PC-9 (cell line): ENCODE data around the gene ATG2B. TPM values are rescaled to one million over a fixed set of nuclear protein-coding genes. Genes with fewer than 3 reads are reported as not detected.

Experiments used
- BruUV-seq: library from RNA; stranded (reverse); fragments of 400-500 nt; replicated peaks from 2 replicates; lab custom pipeline; 2021; lab: Mats Ljungman, UMichigan
- CTCF ChIA-PET: fragments of 300-600 bp; sonication (Branson Sonifier 250); formaldehyde crosslinking; loops from one replicate; lab custom pipeline; 2022; ENCODE audit warnings: antibody characterized with exemption; lab: Charles Lee
- POLR2A ChIA-PET: fragments of 300-600 bp; sonication (Branson Sonifier 250); formaldehyde crosslinking; loops from one replicate; lab custom pipeline; 2022; ENCODE audit warnings: antibody characterized with exemption; ENCODE audit not compliant: unreplicated experiment; lab: Charles Lee
- DNase-seq, 2 experiments: peaks; one replicate each; pipeline versions ENCODE4 v3.0.0 to v3.0.0-alpha.2; 2015 to 2022; ENCODE audit warnings: mixed read lengths in 1 of 2
- H2AFZ ChIP-seq: fragments of 200-600 bp; sonication (generic); 2 replicates; pipeline ENCODE4 v1.8.1; 2017; ENCODE audit warnings: antibody characterized with exemption
- H3F3A ChIP-seq: fragments of 200-600 bp; sonication (generic); 2 replicates; pipeline ENCODE4 v1.8.1; 2017; ENCODE audit warnings: antibody characterized with exemption, mild to moderate bottlenecking, low read depth; ENCODE audit not compliant: insufficient read depth
- H3K27ac ChIP-seq: fragments of 200-600 bp; sonication (generic); 2 replicates; pipeline ENCODE4 v1.6.1; 2016; ENCODE audit warnings: mixed run types
- H3K27me3 ChIP-seq: fragments of 200-600 bp; sonication (generic); 2 replicates; pipeline ENCODE4 v1.6.1; 2016; ENCODE audit warnings: low read depth, mixed run types; ENCODE audit not compliant: insufficient read depth
- H3K36me3 ChIP-seq: fragments of 200-600 bp; sonication (generic); 2 replicates; pipeline ENCODE4 v1.6.1; 2016; ENCODE audit warnings: low read depth, mixed run types
- H3K4me1 ChIP-seq: fragments of 200-600 bp; sonication (generic); replicated peaks from 2 replicates; pipeline ENCODE4 v1.6.1; 2016; ENCODE audit warnings: mixed run types; ENCODE audit not compliant: insufficient read depth
- H3K4me2 ChIP-seq: fragments of 200-600 bp; sonication (generic); 2 replicates; pipeline ENCODE4 v1.6.1; 2017; ENCODE audit warnings: mixed run types
- H3K4me3 ChIP-seq: fragments of 200-600 bp; sonication (generic); 2 replicates; pipeline ENCODE4 v1.6.1; 2016; ENCODE audit warnings: mixed run types
- H3K79me2 ChIP-seq: fragments of 200-600 bp; sonication (generic); 2 replicates; pipeline ENCODE4 v1.6.1; 2017; ENCODE audit warnings: low read depth, mixed run types
- H3K9me2 ChIP-seq: fragments of 200-600 bp; sonication (generic); 2 replicates; pipeline ENCODE4 v1.8.1; 2017; ENCODE audit warnings: mild to moderate bottlenecking; ENCODE audit not compliant: insufficient read depth
- H3K9me3 ChIP-seq: fragments of 200-600 bp; sonication (generic); 2 replicates; pipeline ENCODE4 v1.8.1; 2016; ENCODE audit warnings: low read depth; ENCODE audit not compliant: insufficient read depth
- H4K20me1 ChIP-seq: fragments of 200-600 bp; sonication (generic); 2 replicates; pipeline ENCODE4 v1.8.1; 2017; ENCODE audit not compliant: insufficient read depth
- EZH2 ChIP-seq: fragments of 200-600 bp; sonication (generic); IDR thresholded peaks from 2 replicates; pipeline ENCODE4 v1.8.0; 2017; ENCODE audit warnings: antibody characterized with exemption, low read depth
- intact Hi-C: fragments of 100-400 bp; cut with micrococcal nuclease; formaldehyde crosslinking; loops from one replicate; pipeline ENCODE4 v1.10.0; 2022; ENCODE audit not compliant: unreplicated experiment
- total RNA-seq: library from RNA; stranded (reverse); gene quantifications from 2 replicates; pipeline ENCODE4 v1.2.3, GENCODE V29; 2021
- TF ChIP-seq, protein P1 (sequence below): fragments of 200-600 bp; sonication (generic); conservative IDR thresholded peaks from 2 replicates; pipeline ENCODE4 v1.6.1; 2017; ENCODE audit warnings: mixed run types, antibody characterized with exemption, mild to moderate bottlenecking, moderate library complexity

ATG2B gene
- total RNA-seq, 1 experiment from 2014 or later: 6.6 TPM

DNA sequence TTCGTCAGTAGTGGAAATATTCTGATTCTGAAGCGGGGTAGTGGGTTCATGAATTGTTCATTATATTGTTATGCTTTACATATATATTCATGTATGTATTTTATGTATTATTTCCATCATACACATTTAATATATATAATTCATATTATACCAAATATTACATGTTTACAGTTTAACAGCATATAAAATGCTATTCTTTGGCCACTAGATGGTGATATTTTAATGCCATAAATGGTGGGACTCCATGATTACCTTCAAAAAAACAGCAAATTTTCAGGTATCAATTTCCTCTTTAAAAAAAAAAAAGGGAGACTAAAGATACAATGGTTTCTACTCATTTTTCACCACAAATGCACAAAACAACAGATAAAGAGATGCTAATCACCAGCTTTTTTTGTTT, 66.1 kb downstream of the ATG2B start:
- no TSS peak for BruUV-seq
- Histone ChIP-seq H4K20me1 (no peaks in the 10 kb centered on the region), H3K4me2 (no peak overlapping the region), H3K9me3 (no peaks in the 10 kb centered on the region), H2AFZ (no peak overlapping the region), H3K27me3 (no peaks in the 10 kb centered on the region), H3K4me3 (no peak overlapping the region), H3K4me1 (no peaks in the 10 kb centered on the region), H3K36me3 (no peaks in the 10 kb centered on the region), H3K9me2 (no peaks in the 10 kb centered on the region), H3K79me2 (no peaks in the 10 kb centered on the region), H3K27ac (no peak overlapping the region), H3F3A (no peaks in the 10 kb centered on the region)
- ChIA-PET POLR2A (no interaction called here), CTCF (no interaction called here)
- no peak for DNase-seq
- intact Hi-C loops: loop anchor here (2.0 kb wide), 1 partner anchor 128 kb away; no protein-coding TSS in a partner anchor
- TF ChIP-seq, protein P1, sequence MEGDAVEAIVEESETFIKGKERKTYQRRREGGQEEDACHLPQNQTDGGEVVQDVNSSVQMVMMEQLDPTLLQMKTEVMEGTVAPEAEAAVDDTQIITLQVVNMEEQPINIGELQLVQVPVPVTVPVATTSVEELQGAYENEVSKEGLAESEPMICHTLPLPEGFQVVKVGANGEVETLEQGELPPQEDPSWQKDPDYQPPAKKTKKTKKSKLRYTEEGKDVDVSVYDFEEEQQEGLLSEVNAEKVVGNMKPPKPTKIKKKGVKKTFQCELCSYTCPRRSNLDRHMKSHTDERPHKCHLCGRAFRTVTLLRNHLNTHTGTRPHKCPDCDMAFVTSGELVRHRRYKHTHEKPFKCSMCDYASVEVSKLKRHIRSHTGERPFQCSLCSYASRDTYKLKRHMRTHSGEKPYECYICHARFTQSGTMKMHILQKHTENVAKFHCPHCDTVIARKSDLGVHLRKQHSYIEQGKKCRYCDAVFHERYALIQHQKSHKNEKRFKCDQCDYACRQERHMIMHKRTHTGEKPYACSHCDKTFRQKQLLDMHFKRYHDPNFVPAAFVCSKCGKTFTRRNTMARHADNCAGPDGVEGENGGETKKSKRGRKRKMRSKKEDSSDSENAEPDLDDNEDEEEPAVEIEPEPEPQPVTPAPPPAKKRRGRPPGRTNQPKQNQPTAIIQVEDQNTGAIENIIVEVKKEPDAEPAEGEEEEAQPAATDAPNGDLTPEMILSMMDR: peak; percentile 67
- no peak for TF ChIP-seq EZH2

DNA sequence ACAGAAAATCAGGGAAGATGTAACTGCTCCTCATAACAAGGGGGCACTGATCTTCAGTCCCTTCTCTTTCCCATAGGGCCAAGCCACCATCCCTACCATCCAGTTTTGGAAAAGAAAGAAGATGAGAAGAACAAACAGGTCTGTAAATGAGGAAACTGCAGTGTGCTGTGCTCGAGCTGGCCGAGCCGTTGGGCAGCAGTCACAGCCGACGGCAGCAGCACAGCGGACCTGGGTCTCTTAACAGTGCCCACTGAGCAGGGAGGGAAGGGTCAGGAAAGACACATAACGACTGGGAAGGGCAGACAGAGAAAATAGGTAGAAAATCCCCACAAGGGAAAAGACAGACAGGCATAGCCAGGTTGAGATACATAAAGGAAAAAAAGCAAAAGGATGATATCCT, 68.9 kb downstream of the ATG2B start:
- Histone ChIP-seq H2AFZ (no peak overlapping the region), H3F3A (no peaks in the 10 kb centered on the region), H3K9me3 (no peaks in the 10 kb centered on the region), H3K9me2 (no peaks in the 10 kb centered on the region), H3K27ac (no peak overlapping the region), H3K27me3 (no peaks in the 10 kb centered on the region), H3K4me1 (no peaks in the 10 kb centered on the region), H3K79me2 (no peaks in the 10 kb centered on the region), H3K4me2 (no peak overlapping the region), H3K36me3 (no peaks in the 10 kb centered on the region), H4K20me1 (no peaks in the 10 kb centered on the region), H3K4me3 (no peak overlapping the region)
- POLR2A ChIA-PET: no interaction called here
- TF ChIP-seq, protein P1: no peak
- no peak for TF ChIP-seq EZH2
- CTCF ChIA-PET: no interaction called here
- intact Hi-C loops: no loop called here
- no peak for DNase-seq
- BruUV-seq: no TSS peak

DNA sequence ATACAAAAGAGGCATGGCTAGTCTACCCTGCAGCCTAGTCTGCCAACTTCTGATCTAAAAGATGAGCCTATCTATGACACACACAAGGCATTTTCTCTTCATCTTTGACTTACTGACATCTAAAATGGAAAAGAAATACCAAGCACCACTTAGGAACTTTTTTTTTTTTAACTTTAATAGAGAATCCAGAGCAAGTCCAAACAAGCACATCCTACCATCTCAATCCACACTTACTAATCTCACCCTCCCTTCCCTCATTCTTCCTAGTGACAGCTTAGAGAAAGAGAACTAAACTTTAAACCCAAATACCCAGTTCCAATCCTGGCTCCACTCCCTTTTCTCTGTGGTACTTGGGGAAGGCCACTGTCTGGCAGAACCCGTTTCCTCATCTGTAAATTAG, 75.3 kb downstream of the ATG2B start:
- no peaks in the 10 kb centered on the region for H3K36me3 ChIP-seq
- no peaks in the 10 kb centered on the region for H3K79me2 ChIP-seq
- no peak overlapping the region for H3K27ac ChIP-seq
- H3K9me2 ChIP-seq: no peaks in the 10 kb centered on the region
- ChIA-PET POLR2A (no interaction called here), CTCF (no interaction called here)
- H3F3A ChIP-seq: no peaks in the 10 kb centered on the region
- intact Hi-C loops: no loop called here
- DNase-seq: no peak
- no peaks in the 10 kb centered on the region for H3K27me3 ChIP-seq
- no peak for TF ChIP-seq EZH2
- TF ChIP-seq, protein P1: no peak
- no peak overlapping the region for H3K4me2 ChIP-seq
- H3K4me1 ChIP-seq: no peaks in the 10 kb centered on the region
- H4K20me1 ChIP-seq: no peaks in the 10 kb centered on the region
- no peak overlapping the region for H2AFZ ChIP-seq
- no peak overlapping the region for H3K4me3 ChIP-seq
- H3K9me3 ChIP-seq: no peaks in the 10 kb centered on the region
- BruUV-seq: no TSS peak
